NCI-H748 (cell line): ENCODE measurements around the gene UPF3A.
"Not testable (repeated sequence)": the region's sequence is repeated elsewhere in the genome, so short reads cannot be mapped to it uniquely, and the experiment has no call there.

Experiments used
- DNase-seq: peaks from one replicate; lab custom pipeline; 2025; ENCODE audit not compliant: unreplicated experiment; lab: John Stamatoyannopoulos, UW

The UPF3A gene

DNA sequence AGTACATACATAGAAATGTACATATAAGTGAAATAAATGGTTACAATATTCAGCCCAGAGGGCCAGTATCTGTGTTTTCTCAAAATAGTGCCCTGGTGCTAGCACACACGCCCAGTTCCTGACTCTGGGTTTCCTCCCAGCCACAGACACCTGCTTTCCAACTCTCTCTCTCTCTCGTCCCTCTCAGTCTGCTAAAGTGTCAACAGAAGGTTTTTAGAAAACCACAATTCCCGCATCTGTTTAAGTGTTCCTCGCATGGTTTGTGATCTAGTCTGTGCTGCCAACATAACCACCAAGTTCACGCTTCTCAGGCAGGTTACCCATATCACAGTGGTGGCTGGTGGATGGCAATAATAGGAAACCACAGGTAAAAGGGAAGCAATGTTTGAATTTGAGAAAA lies 17.8 kb upstream of the UPF3A start:
- DNase-seq = no peak

DNA sequence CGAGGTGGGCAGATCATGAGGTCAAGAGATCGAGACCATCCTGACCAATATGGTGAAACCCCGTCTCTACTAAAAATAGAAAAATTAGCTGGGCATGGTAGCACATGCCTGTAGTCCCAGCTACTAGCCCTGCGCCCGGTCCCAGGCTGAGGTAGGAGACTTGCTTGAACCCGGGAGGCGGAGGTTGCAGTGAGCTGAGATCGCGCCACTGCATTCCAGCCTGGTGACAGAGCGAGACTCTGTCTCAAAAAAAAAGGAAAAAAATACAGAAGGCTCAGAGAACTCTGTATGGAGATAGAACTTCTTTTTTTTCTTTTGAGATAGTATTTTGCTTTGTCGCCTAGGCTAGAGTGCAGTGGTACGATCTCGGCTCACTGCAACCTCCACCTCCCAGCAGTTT lies 17.1 kb upstream of the UPF3A start:
- not testable (repeated sequence) for DNase-seq

DNA sequence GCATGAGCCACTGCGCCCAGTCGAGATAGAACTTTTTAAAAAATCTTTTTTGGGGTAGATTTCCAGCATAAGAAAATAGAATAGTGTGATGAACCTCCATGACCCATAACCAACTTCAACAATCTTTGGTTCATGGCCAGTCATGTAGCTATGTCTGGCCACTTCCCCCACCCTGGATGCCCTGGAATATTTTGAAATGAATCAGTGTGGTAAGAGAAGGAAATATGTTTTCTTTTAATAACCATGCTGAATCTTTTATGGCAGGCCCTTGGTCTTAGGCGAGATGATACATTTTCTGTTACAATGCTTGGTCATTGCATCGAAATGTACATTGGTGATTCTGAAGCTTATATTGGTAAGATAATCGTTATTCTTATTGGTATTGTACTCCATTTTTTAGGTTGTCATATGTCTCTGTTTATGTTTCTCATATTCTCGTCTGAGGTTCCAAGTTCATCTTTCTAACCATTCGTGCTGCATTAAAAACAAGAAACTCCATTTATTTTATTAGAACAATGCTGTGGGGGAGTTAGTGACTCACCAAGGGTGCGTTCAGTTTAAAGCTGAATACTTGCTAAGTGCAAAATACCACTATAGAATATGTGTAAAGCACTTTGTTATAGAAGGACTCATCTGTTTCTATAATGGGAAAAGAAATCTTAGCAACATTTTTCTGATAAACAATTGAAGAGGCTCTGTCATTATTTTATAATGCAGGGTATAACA lies 16.4 kb upstream of the UPF3A start:
- no peak for DNase-seq

DNA sequence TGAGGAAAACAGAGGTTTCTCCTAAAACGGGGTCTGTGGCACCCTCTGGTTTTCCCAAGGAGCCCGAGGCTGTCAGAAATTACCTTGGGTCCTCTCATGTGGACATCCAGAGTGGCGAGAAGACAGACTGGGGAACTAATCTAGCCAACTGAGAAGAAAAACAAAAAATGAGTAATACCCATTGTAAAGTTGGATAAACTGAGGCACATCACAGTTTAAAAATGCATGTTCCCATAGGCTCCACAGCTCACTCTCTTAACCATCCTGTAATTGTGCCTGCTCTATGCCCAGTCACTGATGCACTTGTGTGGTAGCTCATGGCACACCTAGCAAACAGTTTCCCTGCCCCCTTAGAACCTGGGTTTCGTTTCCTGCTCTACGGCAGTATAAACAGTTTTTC lies 15.2 kb upstream of the UPF3A start:
- no peak for DNase-seq

DNA sequence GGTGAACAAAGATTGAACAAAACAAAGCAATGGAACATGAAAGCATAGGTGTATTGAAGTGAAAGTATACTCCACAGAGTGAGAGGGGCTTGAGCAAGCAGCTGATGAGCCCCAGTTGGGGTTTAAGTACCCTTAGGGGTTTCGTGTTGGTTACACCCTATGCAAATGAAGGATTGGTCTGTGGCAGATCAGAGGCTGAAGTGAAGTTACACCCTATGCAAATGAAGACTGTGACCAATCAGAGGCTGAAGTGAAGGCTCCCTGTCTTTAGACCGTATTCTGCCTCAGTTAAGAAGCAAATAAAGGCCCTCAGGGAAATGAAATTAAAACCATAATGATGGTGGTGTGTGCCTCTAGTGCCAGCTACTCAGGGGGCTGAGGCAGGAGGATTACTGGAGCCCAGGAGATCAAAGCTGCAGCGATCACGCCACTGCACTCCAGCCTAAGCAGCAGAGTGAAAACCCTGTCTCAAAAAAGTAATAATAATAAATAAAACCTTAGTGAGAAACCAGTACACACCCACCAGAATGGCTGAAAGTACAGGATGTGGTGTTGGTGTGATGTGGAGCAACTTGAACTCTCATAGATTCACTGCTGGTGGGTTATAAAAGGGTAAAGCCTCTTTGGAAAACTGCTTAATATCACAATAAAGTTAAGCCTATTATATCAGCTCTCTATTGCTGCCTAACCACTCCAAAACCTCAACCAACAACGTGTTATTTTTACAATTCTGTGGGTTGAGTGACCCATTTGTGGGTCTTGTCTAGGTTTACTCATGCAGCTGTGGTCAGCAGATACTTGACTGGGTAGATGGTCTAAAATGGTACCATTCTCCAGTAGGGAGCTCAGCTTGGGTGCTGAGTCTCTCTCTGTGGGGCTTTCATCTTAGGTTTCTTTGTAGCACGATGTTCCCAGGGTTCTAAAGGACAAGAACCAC lies 12.8 kb upstream of the UPF3A start:
- no peak for DNase-seq

DNA sequence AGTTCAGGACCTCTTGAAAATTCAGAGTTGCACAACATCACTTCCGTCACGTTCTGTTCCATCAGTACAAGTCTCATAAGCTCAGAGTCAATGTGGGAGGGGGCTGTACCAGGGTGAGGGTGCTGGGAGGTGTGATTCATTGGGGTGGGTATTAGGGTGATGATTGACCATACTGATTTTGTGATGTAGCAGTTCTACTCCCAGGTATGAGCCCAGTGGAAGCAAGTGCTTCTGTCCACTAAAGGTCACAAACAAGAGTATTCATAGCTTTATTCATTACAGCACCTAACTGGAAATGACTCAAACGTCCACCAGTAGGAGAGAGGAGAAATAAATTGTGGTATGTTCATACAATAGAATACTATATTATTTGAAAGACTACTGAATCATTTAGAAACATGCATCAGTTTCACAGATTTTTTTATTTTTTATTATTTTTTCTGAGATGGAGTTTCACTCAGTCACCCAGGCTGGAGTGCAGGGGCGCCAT lies 12.1 kb upstream of the UPF3A start:
- no peak for DNase-seq

DNA sequence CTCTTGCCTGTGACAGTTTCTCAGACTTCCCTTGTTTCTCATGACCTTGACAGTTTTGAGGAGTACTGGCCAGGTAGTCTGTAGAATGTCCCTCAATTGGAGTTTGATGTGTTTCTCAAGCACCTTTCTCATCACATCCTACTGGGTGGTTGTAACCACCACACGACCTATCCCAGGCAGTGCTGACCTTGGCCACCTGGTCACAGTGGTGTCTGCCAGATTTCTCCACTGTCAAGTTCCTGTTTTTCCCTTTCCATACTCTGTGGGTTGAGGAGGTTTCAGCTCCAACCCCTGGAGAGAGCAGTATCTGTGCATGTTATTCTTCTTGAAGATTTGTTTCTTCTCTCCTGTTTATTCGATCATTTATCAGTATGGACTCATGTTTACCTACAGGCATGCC lies 8.4 kb upstream of the UPF3A start:
- no peak for DNase-seq

DNA sequence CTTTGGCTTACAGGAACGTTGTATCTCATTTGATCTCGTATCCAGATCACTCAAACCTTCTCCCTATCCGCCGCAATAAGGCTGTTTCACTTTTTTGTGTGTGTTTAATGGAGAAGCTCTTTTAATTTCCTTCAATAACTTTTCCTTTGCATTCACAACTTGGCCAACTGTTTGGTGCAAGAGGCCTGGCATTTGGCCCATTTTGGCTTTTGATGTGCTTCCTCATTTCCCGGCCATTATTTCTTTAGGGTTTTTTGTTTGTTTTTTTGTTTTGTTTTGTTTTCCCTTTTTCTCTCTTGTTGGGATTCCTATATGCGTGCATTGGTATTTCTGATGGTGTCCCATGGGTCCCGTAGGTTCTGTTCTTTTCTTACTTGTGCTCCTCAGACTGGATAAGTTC lies 6.1 kb upstream of the UPF3A start:
- DNase-seq = no peak

DNA sequence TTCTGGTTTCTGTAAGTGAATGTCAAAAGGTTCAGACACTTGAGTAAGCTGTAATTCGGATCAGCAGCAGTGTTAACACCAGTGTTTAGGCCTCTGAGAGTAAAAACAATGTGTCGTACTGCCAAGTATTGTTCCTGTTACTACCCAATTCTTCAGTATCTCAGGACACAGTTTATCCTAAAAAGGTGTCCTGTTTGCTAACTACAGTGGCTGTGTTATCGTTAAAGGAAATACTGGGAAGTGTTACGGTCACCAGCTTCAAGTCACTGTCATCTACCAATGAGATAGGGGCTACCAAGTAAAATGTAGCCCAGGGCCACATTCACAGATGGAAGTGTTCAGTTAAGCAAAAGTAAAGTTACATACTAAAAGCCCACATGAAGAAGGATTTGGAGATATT lies 2.3 kb upstream of the UPF3A start:
- DNase-seq = no peak

DNA sequence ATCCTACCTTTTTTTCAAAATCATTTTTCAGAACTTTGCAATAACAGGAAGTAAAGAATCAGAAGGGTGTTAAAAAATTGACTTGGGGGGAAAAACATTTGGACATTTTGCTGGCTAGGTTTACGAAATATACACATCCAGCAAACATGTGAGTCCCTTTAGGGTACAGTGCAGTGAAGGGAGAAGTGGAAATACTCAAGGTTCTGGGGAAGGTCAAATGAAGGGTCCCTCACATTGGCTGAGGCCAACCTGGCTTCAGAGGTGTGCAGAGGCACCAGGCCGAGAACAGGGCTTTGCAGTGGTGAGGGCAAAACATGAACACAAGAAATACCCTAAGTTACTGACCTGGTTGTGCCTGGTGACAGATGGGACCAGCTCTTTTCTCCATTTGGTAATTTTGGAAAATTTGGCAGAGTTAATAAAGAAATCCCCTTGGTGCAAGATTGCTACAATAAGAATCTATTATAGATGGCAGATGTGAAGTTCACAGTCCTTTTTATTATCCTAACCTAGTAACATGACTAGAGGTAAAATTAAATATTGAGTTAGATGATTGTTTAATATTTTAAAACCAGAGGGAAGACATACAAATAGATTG lies 1.5 kb upstream of the UPF3A start:
- no peak for DNase-seq

DNA sequence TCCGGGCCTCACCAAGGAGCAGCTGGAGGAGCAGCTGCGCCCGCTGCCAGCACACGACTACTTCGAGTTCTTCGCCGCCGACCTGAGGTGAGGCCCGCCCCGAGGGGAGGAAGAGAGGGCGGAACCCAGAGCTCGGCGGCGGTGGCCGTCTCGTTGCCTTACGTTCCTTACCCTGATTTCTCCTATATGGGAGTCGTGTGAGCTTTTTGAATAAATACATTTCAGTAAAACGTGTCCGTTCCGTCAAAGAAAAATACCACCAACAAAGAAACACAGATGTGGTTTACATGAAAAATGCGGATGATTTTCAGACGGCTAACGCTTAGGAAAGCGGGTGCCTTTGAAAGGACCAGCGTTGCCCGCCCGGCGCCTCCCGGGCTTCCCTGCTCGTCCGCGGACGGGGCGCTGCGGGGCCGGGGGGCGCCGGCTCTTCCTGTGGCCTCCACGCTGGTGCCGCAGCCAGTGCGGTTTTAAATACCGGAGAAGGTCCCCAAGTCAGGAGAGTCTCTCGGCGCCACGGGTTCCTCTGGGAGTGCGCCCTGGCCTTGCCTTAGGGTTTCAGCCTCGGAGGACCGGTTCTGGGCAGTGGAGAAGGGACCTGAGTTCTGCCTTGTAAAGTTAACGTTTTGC lies 755 bp downstream of the UPF3A start:
- peak; percentile 86 for DNase-seq

DNA sequence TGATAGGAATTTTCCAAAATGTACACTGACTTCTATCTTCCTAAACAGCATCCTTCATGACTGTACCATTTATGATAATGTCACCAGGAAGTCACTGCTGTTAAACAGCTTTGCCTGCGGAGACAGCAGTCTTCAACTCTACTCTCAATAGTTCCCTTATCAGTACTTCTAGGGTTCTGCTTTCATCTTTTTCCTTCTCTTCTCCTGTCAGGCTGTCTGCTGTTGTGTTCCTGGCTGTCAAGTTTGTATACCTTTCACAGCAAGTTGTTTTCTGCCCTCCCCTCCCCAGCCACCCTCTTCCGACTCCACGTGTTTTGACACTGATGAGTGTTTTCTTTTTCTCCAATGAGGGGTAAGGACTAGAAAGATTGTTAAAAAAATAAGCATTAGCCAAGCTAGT lies 2.2 kb downstream of the UPF3A start:
- no peak for DNase-seq

DNA sequence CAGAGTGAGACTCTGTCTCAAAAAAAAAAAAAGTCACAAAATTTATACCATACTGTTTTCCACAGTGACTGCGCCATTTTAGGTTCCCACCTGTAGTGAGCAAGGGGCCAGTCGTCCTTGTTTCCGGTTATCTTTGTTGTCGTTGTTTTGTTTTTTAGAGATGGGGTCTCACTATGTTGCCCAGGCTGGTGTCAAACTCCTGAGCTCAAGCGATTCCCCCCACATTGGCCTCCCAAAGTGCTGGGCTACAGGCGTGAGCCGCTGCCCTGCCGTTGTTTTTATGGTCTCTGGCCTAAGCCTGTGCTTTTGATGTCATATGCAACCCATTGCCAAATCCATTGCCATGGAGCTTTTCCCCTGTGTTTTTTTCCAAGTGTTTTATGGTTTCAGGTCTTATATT lies 3.3 kb downstream of the UPF3A start:
- no peak for DNase-seq

DNA sequence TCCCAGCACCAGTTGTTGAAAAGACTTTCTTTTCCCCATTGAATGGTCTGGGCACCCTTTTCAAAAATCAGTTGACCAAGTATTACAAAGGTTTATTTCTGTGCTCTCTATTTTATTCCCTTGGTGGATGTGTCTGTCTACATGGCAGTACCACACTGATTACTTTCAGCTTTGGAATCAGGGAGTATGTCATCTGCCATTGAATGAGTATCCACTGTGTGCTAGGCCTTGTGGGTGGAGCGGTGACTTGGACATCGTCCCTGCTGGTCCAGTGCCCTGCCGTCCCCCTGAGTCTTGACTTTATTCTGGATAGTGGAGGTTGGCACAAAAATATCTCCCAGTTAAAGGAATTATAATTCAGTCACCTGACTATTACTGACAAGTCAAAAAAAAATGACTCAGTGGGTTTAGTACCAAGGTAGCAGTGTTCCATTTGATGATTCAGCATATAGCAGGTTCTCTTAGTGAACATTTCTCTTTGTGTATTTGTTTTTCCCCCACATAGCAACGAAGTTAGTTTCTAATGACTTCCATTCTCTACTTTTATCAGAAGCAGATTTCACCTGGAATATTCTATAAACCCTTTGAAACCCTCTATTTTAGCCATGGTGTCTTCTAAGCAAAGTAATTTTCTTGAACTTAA lies 3.9 kb downstream of the UPF3A start:
- no peak for DNase-seq

DNA sequence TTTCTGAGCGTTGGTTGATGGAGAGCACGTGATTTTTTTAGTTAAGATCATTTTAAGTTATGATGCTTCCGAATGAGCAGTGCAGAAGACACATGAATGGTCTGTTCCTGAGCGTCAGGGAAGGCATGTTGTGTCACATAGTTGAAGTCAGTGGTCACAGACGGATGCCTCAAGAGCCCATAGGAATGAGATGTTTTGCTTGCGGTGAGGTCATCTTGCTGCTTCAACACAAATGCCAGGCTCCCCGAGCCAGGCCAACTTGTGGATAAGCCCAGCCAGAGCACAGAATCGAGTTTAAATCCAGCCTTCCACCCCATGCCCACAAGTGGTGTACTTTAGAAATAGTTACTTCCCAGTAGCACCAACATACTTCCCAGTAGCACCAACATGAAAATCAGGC lies 5.4 kb downstream of the UPF3A start:
- no peak for DNase-seq

DNA sequence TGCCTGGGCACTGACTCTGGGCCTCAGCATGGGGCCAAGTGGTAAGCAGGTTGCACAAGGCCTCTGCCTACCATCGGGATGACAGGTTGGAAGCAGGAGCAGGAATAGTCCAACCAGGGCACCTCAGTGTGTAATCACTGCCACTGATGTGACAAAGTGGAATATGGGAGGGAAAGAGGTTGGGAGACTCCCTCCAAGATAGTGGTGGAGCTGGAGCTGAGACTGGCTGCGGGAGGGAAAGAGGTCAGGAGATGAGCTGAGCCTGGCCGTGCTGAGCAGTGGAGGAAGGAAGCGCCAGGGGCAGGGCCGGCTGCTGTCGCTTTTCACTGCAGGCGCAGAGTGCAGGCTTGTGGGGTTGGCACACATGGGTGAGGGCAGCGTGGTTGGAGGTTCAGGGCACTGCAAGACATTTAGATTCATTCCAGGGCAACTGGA lies 6.8 kb downstream of the UPF3A start:
- no peak for DNase-seq

DNA sequence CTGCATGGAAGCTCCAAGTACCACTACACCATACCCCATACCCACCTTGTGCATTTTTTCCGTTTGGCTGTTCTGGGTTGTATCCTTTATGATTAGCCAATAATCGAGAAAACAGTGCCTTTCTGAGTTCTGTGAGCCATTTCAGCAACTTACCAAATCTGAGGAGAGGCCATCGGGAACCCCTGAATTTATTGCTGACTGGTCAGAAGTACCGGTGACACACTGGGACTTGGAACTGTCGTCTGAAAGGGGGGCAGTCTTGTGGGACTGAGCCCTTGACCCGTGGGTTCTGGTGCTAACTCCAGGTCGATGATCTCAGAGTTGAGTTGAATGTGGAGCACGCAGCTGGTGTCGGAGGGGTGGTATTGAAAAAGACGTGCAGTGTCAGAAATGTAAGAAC lies 15.0 kb downstream of the UPF3A start:
- DNase-seq = no peak

DNA sequence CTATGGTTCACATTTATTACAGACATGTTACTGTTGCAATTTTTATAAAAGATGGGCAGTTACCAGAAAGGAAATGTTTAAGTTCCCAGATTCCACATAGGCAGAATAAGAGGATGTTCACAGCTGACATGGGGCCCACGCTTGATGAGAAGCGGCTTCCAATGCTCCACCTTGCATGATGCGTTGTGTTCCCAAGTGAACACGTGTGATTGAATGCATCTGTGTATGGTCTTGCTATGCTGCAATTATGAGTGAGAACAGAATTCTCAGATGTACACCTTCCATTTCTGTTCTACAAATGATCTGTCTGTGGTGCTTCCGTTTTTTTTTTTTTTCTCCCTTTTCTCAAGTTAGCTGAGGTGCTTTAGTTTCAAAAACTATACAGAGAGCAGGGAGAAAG lies 15.5 kb downstream of the UPF3A start:
- no peak for DNase-seq

DNA sequence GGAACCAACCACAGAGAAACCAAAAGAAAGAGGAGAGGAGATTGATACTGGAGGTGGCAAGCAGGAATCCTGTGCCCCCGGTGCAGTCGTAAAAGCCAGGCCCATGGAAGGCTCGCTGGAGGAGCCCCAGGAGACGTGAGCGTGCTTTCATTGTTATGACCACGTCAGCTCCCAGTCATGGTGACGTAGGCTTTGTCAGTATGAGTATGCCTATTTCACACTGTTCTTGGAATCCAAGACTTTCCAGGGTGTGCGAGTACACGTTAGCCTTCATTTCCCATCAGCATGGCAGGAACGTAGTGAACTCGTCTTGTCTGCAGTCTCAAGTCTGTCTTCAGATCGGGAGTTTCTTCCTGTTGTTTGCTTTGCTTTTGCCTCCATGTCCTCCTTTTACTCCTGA lies 17.5 kb downstream of the UPF3A start:
- no peak for DNase-seq

DNA sequence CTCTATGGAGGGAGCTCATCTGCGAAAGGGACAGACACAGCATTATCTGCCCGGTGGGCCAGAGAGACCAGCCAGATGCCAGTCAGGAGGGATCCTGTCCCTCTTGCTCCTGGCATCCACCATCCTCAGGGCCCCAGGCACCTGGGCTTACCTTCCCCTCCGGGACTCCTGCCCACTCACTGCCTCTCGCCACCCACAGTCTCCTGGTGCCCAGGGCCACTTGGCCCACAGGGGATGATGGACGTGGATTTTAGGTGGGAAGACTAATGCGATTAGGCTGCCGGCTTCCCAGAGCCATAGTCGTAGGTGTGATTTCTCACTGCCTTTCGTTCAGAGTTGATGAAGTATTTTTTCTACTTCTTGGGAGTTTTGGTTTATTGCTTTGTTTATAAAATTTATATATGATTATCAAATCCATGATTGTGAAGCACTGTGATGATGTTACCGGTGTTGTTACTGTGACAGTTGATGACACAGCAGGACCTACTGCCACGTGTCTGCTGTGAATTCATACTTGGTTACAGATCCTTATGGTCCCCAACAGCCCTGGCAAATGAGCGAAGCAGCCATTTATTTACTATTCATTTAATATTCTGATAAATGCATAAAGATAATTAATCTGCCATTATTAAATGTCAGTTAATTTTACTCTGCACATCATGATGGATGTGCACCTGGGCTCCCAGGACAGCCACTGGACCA lies 18.4 kb downstream of the UPF3A start:
- DNase-seq = no peak
